Measurements from ENCODE around the gene TSPAN14.

Gene TSPAN14

DNA sequence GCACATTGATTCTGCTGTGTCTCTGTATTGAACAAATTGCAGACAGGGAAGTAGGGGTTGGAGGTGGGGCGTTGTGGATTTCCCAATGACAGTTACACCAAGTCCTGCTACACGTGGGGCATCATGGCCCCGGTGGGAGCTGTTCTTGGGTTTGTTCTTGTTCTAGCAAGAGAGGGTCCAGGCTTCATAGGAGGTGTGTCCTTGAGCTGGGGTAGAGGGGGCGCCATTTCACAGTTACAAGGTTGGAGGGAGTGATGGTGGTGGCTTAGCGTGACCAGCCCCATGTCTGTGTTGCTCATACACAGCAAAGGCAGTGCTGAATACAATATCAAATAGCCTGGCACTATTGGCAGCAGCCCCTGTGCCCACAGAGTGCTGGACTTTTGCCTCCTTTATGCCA lies 99.3 kb downstream of the TSPAN14 start:
- DNase-seq = no peak

DNA sequence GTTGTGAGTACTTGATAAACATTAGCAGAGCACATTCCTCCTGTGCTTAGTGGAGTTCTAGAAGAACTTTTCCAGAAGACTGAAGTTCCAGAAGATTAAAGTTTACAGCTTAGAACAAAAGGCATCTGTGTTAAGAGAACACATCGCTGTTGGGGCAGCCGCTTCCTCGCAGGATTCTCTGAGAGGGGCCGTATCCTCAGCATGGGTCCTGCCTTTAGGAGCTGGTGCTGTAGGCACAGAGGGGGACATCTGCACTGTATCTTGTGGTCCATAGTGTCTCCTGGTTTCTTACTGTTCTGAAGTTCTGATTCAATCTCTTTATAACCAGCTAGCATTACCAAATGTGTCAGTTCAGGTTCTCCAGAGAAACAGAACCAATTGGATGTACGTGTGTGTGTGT lies 99.9 kb downstream of the TSPAN14 start:
- DNase-seq = no peak

DNA sequence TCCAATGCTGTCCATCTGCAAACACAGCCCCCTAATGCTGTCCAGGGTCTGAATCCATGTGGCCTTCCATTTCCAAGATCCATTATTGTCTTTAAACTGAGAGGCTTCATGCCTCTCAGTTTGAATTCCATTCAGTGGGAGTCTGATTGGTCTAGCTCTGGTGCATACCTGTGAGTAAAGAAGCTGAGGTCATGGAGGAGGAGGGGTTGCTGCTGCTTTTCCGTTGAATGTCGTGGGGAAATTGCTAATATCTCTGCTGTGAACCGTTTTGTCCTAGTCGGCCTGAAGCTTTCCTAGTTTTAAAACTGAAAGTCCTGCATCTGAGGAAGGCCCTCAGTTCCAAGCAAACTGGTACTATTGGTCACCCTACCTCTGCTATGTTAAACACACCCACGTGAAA lies 101.3 kb downstream of the TSPAN14 start:
- no peak for DNase-seq

DNA sequence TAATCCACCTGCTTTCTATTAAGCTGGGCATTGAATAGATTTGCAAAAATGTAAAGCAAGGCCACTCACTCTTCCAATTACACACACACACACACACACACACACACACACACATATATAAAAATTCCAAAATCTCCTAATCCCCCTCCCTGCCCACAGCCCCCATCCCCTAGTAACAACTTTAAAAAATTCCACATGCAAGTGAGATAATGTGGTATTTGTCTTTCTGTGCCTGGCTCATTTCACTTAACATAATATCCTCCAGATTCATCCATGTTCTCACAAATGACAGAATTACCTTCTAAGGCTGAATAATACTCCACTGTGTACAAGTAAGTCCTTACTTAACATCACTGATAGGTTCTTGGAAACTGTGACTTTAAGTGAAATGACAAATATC lies 107.8 kb downstream of the TSPAN14 start:
- no peak for DNase-seq

DNA sequence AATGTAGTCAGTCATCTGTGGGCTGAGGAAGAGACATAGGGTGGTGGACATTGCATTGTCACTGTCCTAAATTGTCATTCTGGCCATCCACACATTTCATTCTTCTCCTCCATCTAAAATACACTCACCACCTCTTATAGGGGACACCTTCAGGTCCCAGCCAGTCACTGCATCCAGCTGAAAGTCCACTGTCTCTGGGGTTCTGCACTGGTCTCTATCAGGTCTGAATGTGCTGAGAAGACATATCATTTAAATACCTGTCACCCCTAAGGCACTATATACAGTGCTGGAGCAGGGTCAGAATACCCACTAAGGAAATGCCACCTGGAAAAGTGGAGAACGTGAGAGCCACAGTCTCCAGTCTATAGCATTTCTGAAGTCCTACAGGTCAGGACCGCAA lies 113.2 kb downstream of the TSPAN14 start:
- DNase-seq = no peak

DNA sequence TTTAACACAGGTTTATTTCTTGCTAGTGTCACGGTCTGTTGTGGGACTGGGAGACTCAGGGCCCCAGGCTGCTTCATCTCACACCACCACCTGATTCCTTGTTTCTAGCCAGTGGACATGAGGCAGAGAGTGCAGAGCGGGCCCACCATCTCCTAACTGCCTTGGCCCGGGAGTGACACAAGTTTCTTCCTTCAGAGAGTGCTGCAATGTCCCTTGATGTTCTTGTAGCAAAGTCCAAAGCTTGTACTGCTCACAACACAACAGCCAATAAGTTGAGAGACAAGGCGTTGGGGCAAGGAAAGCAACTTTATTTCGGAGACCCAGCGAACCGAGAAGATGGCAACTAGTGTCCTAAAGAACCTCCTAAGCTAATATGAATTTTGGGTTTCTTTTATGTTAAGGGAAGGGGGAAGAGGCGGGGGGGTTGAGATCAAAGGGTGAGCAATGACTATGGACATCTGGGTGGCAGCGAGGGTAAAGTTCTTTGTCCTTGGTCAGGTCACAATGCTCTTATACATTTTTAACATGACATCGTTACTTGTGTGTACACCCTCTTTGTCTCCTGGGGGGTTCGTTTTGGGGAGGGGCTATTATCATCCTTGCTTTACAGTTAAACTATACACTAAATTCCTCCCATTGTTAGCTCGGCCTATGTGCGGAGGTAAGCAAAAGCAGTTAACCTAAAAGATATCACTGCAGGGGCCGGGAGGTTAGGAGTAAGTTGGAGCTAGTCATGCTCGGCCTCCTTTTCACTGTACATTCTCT lies 115.2 kb downstream of the TSPAN14 start:
- no peak for DNase-seq

DNA sequence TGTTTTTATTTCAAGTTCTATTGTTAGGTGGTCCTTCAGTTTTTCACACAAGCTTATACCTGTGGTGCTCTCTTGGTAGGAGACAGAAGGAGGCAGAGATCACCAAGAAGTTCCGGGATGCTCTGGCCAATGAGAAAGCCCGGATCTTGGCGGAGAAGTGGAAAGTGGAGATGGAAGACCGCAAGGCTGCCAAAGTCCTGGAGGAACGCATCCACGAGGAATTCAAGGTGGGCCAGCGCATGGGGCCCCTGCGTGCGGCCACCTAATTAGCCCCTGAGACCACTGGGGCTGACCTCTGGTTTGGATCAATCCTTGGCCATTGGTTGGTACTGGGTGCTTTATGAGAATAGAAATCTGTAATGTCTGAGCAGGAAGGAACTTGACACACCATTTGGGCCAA lies 117.2 kb downstream of the TSPAN14 start:
- no peak for DNase-seq

DNA sequence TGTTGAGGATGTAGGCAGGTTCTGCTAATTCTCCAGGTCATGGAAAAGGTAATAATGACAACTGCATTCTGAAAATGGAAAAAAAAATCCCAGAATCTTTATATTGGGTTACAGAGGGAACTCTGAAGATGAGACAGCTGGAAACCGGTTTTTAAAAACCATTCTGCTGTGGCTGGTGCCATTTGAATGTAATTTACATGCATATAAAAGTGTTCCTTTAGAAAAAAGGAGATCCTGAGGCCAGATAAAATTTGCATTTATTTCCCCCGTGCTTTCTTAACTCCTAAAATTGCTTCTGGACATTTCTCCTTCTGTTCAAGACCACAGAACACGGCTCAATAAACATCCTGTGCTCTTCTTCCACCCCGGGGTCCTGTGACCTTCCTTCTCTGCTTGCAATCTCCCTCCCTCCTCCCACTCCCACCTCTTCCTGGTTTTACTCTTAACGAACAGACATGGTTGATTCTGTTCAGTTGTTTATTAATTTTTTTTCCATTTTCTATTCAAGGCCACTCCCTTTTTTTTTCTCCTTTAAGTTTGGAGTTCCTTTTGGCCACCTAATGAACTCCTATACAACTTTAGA lies 125.2 kb downstream of the TSPAN14 start:
- DNase-seq = no peak

DNA sequence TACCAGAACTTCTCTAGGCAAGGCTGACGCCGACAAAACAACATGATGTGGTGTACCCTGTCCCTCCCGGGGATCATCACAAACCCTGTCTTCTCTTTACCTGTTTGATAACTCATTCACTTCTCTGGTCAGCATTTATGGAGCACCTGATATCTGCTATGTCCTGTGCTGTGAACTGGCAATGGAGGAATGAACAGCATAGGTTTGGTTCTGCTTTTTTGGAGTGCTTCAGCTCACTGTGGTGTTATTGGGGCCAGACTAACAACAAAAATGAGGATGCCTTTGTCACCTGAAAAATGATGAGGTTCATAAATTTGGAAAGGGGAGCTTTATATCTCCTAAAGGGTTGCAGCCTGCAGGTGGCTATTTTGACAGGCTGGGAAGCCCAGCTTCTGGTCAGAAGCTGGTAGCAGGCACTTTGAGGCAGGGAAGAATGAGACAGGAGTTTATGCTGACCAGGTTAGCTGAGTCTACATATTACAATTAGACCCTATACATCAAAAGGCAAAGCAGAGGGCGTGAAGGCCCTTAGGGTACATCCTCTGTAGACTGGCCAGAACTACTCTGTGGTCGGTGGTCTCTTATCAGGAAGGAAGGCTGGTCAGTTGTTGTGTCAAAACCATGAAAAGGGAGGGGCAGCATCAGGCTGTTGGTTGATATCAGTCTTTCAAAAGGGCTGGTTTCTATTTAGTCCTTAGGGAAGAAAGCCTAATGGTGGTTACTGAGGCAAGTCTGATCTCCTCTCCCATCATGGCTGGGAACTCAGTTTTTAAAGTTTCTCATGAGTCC lies 125.9 kb downstream of the TSPAN14 start:
- DNase-seq = no peak

DNA sequence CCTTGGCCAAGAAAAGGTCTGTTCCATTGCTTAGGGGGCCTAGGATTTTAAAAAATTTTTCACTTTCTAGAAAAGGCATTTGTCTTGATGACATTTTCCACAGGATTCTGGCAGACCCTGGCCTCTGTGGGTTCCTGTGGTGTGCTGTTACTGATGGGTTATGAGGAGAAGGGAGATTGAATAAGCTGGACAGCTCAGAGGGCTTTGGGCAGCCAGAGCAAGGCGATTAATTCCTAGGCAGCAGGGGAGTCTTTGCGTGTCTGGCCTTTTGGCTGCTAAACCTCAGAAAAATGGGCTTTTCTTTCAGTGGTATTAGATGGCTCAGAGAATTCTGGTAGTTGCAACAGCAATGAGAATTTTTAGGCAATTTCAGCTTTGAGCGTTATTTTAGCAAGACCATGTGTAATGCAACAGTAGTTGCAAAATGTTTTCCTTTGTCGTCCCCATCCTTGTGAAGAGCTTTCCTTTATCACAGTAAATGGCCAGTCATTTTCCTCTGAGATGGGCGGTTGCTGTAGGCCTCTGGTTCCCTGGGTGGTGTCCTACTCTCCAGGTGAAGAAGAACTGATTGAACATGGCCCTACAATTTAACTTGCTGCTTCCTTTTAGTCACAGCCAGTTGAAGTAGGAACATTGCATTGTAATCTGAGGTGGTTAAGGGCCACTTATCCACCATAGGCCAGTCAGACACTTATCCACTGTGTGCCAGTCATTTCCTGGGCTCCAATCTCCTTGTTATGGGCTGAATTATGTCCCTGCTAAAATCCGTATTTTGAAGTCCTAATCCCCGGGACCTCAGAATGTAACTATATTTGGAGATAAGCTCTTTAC lies 126.7 kb downstream of the TSPAN14 start:
- DNase-seq = no peak

DNA sequence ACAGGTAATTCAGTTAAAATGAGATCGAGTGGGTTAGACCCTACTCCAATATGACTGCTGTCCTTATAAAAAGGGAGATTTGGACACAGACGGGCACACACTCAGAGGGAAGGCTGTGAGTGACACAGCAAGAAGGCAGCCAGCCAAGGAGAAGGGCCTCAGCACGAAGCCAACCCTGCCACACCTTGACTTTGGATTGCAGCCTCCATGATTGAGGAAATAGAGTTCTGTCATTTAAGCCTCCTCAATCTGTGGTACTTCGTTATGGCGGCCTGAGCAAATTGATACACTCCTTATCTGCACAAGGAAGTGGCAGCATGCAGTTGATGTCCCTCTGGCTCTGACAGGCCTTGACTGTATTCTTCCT lies 127.3 kb downstream of the TSPAN14 start:
- no peak for DNase-seq

DNA sequence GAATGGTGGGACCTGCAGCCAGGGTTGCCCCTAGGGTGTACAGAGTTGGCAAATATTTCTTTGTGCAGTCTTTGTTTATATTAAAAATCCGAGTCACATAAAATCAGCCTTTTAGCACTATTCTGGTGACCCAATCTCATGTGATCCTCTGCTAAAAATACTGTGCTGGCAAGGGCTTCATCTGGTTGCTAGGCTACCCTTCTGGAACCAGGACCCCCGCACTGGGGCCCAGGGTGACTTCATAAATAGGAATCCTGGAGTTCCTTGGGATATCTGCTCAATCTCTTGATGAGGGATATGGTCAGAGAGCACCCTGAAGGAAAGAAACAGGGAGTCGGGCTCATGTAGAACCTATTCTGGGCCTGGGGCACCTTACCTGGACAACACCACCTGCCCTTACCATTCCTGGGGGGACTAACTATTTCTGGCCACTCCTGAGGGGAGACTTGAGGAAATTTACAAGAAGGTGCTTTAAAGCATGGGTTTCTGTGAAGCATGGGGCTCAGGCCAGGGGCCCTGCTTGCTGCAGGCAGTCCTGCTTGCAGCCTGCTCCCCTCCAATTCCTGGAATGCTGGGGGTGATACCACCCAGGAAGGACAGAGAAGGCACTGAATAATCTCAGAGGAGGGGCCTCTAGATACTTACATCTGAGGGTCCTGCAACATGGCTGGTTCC lies 128.3 kb downstream of the TSPAN14 start:
- no peak for DNase-seq

All from NCI-H1105 treated with DMSO at 0.1 percent for 48 hours (cell line).